Neural crest cell (in vitro differentiated cells): ENCODE measurements around the gene SLC5A11. TPM values are rescaled to one million over a fixed set of nuclear protein-coding genes. Genes with fewer than 3 reads are reported as not detected.

Experiments
- DNase-seq: peaks from one replicate; pipeline ENCODE4 v3.0.0; 2021; ENCODE audit warnings: low read depth, mixed read lengths, low spot score
- H3K27ac Mint-ChIP-seq: one replicate; pipeline ENCODE4 v1.8.0; 2021; ENCODE audit warnings: mild to moderate bottlenecking, mixed read lengths; ENCODE audit not compliant: unreplicated experiment
- H3K27me3 Mint-ChIP-seq: 2 replicates; pipeline ENCODE4 v1.8.0; 2021; ENCODE audit warnings: low read depth, mild to moderate bottlenecking, mixed read lengths
- H3K36me3 Mint-ChIP-seq: 2 replicates; pipeline ENCODE4 v1.8.0; 2021; ENCODE audit warnings: low read depth, mild to moderate bottlenecking, mixed read lengths
- H3K4me1 Mint-ChIP-seq: 2 replicates; pipeline ENCODE4 v1.8.0; 2021; ENCODE audit warnings: mixed read lengths
- H3K4me3 Mint-ChIP-seq: one replicate; pipeline ENCODE4 v1.8.0; 2021; ENCODE audit warnings: mild to moderate bottlenecking, mixed read lengths
- H3K9me3 Mint-ChIP-seq: 2 replicates; pipeline ENCODE4 v1.8.0; 2021; ENCODE audit warnings: mixed read lengths
- CTCF ChIP-seq: fragments of 200-600 bp; sonication (generic); conservative IDR thresholded peaks from 2 replicates; pipeline ENCODE4 v1.5.0; 2021; ENCODE audit warnings: antibody characterized with exemption, mild to moderate bottlenecking
- total RNA-seq: library from RNA; stranded (reverse); gene quantifications from 2 replicates; pipeline ENCODE4 v1.2.1, GENCODE V29; 2021

Gene SLC5A11
- total RNA-seq, 1 donor from 2014 or later: not detected

- Mint-ChIP-seq H3K27ac (peak overlapping the region; percentile 57), H3K4me3 (no peak overlapping the region), H3K9me3 (no peaks in the 10 kb centered on the region), H3K27me3 (no peaks in the 10 kb centered on the region), H3K4me1 (no peaks in the 10 kb centered on the region), H3K36me3 (peaks cover 12% of the 10 kb centered on the region)
- DNase-seq: no peak
- TF ChIP-seq CTCF: no peak
These were observed 24.6 kb upstream of the SLC5A11 start for GRCh38 chr16:24821129-24821528.

DNA sequence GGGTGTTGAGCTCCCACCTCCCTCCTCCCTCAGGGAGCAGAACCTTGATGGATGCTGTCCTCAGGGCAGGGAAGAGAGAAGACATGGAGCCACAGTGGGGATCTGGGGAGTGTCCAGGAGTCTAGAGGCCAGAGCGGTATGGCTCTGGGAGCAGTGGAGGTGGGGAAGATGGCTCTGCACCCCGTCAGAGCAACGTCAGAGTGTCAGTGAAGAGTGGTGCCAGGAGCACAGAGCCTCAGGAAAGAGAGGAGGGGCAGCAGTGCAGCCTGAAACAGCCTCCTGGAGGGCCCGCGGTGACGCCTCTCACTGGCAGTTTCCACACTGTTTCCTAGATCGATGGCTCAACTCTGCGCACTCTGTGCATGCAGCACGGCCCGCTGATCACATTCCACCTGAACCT is 23.2 kb upstream of the SLC5A11 start:
- Mint-ChIP-seq H3K9me3 (no peaks in the 10 kb centered on the region), H3K27ac (no peak overlapping the region), H3K4me3 (no peak overlapping the region), H3K4me1 (no peaks in the 10 kb centered on the region), H3K36me3 (peaks cover 14% of the 10 kb centered on the region), H3K27me3 (no peaks in the 10 kb centered on the region)
- no peak for DNase-seq
- TF ChIP-seq CTCF: no peak

DNA sequence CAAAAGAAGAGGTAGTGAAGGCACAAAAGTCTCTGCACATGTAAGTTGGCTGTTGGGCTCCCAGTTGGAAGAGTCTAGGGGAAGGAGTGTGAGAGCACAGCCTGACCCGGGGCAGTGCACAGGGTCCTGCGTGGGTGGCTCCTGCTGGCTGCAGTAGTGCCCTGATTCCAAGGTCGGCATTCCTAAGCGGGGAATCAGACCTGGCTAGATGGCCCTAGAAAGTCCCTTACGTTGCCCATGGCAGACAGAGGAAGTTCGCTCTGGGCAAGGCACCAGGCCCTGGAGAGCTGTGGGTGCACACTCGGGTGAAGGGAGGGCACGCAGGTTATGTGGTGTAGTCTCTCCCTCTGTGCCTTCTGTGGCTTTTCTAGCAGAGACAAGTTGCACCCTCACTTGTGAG is 22.8 kb upstream of the SLC5A11 start:
- Mint-ChIP-seq H3K36me3 (peaks cover 14% of the 10 kb centered on the region), H3K4me3 (no peak overlapping the region), H3K9me3 (no peaks in the 10 kb centered on the region), H3K27me3 (no peaks in the 10 kb centered on the region), H3K27ac (no peak overlapping the region), H3K4me1 (no peaks in the 10 kb centered on the region)
- no peak for DNase-seq
- TF ChIP-seq CTCF: no peak

DNA sequence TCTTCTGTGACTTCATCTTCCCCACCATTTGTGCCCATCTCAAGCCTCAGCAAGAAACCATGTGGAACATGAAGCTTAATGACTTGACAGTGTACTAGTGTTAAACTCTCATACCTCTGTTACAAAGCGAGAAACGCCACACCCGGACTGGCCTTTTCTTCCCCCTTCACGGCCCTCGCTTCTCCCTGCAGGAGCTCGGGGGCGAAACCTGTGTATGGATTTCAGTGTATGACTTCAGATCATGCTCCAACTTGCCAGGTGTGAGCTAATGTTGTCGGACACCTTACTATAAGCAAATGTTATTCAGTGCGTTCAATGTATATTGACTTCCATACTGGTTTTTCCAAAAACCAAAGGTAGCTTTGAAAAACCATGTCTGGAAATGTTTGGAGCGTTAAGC is 20.1 kb upstream of the SLC5A11 start:
- Mint-ChIP-seq H3K4me1 (no peaks in the 10 kb centered on the region), H3K9me3 (no peaks in the 10 kb centered on the region), H3K27me3 (no peaks in the 10 kb centered on the region), H3K27ac (no peak overlapping the region), H3K4me3 (no peak overlapping the region), H3K36me3 (peaks cover 10% of the 10 kb centered on the region)
- no peak for DNase-seq
- TF ChIP-seq CTCF: no peak

DNA sequence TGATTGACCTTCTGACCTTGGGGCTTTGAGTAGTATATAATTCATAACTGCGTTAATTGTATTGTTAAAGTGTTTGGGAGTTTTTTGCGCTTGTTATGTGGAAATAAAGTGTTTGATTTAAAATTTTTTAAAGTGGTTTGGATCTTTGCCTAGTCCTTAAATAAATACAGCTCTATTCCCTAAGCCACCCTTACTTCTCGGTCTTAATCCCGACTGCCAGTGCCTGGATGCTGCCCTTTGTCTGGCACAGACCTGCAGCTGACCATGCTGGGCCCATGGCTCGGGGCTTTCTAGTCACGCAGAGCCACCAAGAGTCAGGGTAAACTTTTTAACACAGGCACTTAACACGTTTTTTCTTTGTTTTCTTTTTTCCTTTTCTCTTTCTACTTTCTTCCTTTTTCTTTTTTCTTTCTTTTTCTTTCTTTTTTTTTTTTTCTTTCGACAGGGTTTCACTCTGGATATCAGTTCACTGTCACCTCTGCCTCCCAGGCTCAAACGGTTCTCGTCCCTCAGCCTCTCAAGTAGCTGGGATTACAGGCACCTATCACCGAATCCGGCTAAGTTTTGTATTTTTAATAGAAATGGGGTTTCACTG is 19.6 kb upstream of the SLC5A11 start:
- no peak for TF ChIP-seq CTCF
- Mint-ChIP-seq H3K36me3 (peaks cover 10% of the 10 kb centered on the region), H3K4me1 (no peaks in the 10 kb centered on the region), H3K9me3 (no peaks in the 10 kb centered on the region), H3K27ac (no peak overlapping the region), H3K4me3 (no peak overlapping the region), H3K27me3 (no peaks in the 10 kb centered on the region)
- no peak for DNase-seq
